IPS-15b (cell line): ENCODE results near the gene TBKBP1.

Experiments
- H3K27me3 ChIP-seq: one replicate; pipeline ENCODE4 v1.6.1; 2013; ENCODE audit warnings: low read length; ENCODE audit not compliant: control insufficient read depth, insufficient read depth
- H3K36me3 ChIP-seq: one replicate; pipeline ENCODE4 v1.6.1; 2013; ENCODE audit warnings: low read length; ENCODE audit not compliant: control insufficient read depth, insufficient read depth
- H3K4me1 ChIP-seq: one replicate; pipeline ENCODE4 v1.6.1; 2013; ENCODE audit warnings: mild to moderate bottlenecking, low read length; ENCODE audit not compliant: control insufficient read depth, insufficient read depth
- H3K4me3 ChIP-seq: one replicate; pipeline ENCODE4 v1.5.1; 2013; ENCODE audit warnings: low read depth, low read length
- H3K9ac ChIP-seq: one replicate; pipeline ENCODE4 v1.6.1; 2013; ENCODE audit warnings: low read depth, mild to moderate bottlenecking, low read length
- H3K9me3 ChIP-seq: one replicate; pipeline ENCODE4 v1.6.1; 2013; ENCODE audit warnings: mild to moderate bottlenecking, low read length; ENCODE audit not compliant: control insufficient read depth, insufficient read depth

TBKBP1 gene, protein sequence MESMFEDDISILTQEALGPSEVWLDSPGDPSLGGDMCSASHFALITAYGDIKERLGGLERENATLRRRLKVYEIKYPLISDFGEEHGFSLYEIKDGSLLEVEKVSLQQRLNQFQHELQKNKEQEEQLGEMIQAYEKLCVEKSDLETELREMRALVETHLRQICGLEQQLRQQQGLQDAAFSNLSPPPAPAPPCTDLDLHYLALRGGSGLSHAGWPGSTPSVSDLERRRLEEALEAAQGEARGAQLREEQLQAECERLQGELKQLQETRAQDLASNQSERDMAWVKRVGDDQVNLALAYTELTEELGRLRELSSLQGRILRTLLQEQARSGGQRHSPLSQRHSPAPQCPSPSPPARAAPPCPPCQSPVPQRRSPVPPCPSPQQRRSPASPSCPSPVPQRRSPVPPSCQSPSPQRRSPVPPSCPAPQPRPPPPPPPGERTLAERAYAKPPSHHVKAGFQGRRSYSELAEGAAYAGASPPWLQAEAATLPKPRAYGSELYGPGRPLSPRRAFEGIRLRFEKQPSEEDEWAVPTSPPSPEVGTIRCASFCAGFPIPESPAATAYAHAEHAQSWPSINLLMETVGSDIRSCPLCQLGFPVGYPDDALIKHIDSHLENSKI

DNA sequence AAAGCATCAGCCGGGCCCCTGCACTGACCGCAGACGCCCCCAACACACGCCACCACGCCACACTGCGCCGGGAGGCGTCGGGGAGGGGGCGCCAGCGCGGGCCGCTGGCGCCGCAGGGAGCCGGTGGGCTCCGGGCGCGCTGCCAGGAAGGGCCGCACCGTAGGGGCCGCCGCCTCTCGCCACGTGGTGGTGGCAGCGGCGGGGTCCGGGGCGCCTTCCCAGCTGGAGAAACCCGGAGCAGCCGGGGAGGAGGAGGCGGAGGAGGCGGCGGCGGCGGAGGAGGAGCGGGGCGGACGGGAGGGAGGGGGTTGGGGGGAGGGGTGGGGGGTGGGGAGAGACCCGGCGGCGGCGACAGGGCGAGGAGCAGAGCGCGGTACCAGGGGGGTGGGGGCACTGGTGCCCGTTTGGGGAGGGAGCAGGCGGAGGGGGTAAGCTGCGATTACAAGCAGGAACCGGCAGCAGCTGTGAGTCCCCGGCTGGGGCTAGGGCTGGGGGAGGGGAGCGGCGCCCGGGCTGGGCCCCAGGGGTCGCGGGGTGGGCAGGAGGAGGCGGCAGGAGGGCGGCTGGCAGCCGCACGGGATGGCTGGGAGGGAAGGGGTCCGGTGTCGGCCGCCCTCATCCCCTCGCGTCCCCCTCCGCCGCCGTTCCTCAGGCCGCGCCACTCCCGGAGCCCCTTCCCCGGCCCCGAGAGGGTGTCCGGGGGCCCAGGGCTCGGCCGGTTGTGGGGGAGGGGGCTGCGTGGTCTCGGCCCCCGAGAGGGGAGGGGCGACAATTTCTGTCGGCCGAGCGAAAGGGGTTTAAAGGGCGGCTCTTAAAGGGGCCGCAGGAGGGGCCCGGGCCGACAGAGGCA is at the start of gene TBKBP1:
TBKBP1 (plus strand) TSS at position 431 of the 850 bp plus-strand sequence. CDS start 1,952 bp downstream, outside the sequence.
- no peaks in the 10 kb centered on the region for H3K9me3 ChIP-seq
- peak within 1 kb of the TSS; percentile 65 for H3K9ac ChIP-seq
- H3K27me3 ChIP-seq, result peaks cover 3% of the 10 kb centered on the region
- H3K36me3 ChIP-seq, result peaks cover 2% of the 10 kb centered on the region
- H3K4me1 ChIP-seq, result peaks cover 18% of the 10 kb centered on the region
- H3K4me3 ChIP-seq, result peak within 1 kb of the TSS; percentile 95

DNA sequence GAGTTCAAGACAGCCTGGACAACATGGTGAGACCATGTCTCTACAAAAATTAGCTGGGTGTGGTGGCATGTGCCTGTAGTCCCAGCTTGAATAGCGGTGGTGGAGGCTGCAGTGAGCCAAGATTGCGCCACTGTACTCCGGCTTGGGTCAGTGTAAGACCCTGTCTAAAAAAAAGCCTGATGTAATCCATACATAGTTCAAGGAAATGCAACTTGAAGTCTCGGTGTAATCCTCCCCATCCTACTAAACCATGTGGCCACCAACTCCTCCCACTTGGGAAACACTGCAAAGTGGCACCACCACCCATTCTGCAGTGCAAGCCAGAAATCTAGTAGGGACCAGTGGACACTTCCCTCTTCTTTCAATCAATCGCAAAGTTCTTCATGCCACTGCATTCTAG is 49.6 kb upstream of the TBKBP1 start:
- H3K9ac ChIP-seq, result no peak overlapping the region
- H3K4me1 ChIP-seq, result no peaks in the 10 kb centered on the region
- H3K36me3 ChIP-seq, result no peaks in the 10 kb centered on the region
- no peak overlapping the region for H3K4me3 ChIP-seq
- no peaks in the 10 kb centered on the region for H3K27me3 ChIP-seq
- no peaks in the 10 kb centered on the region for H3K9me3 ChIP-seq

DNA sequence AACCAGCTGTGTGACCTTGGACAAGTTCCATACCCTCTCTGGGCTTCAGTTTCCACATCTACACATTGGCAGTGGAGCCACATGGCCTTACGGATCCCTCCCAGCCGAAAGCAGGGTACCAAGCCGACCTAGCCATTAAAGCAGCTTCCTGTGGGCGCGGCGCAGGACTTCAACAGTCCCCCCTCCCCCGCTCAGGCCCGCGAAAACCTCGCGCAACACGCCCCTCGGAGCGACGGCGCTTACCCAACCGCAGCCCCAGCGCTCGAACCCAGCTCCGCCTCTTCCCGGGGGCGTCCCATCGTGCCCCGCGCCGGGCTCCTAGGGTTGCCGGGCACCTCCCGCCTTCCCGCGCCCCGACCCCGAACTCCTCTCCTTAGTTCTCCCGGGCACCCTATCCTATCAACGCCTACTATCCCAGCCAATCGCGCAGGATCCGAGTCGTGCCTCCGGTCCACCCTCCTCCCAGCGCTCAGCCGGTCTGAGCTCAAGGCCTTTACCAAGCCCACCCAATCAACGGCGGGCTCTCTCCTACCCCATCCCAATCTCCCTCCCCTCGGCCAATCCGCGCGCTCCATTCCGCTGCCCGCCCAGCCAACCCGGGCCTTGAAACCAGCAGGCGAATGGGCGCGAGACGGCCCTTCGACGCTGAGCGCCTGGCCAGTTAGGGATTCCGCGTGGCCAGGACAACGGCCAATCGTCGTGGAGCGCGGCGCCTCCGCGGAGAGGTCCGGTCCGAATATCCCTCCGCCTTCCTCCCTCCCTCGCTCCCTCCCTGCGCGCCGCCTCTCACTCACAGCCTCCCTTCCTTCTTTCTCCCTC is 44.6 kb upstream of the TBKBP1 start, which contains the start of gene KPNB1:
KPNB1 (plus strand) TSS at position 767 of the 819 bp plus-strand sequence. CDS start 326 bp downstream, outside the sequence.
- Histone ChIP-seq H3K36me3 (peaks cover 21% of the 10 kb centered on the region), H3K4me1 (peaks cover 13% of the 10 kb centered on the region), H3K27me3 (no peaks in the 10 kb centered on the region), H3K9ac (peak within 1 kb of the TSS; percentile 88), H3K4me3 (peak within 1 kb of the TSS; percentile 92), H3K9me3 (no peaks in the 10 kb centered on the region)

DNA sequence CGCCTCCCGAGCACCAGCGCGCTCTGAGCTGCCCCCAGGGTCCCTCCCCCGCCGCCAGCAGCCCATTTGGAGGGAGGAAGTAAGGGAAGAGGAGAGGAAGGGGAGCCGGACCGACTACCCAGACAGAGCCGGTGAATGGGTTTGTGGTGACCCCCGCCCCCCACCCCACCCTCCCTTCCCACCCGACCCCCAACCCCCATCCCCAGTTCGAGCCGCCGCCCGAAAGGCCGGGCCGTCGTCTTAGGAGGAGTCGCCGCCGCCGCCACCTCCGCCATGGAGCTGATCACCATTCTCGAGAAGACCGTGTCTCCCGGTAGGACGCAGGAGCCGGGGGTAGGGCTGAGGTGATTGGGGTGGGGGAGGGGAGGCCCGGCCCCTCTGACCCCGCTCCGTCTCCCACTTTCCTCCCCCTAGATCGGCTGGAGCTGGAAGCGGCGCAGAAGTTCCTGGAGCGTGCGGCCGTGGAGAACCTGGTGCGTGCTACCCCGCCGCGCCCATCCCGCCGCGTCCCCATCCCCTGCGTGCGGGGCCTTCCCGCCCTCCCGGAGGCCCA is 43.9 kb upstream of the TBKBP1 start:
- Histone ChIP-seq H3K9me3 (no peaks in the 10 kb centered on the region), H3K4me1 (peaks cover 13% of the 10 kb centered on the region), H3K4me3 (peak overlapping the region; percentile 92), H3K36me3 (peaks cover 27% of the 10 kb centered on the region), H3K27me3 (no peaks in the 10 kb centered on the region), H3K9ac (peak overlapping the region; percentile 40)

DNA sequence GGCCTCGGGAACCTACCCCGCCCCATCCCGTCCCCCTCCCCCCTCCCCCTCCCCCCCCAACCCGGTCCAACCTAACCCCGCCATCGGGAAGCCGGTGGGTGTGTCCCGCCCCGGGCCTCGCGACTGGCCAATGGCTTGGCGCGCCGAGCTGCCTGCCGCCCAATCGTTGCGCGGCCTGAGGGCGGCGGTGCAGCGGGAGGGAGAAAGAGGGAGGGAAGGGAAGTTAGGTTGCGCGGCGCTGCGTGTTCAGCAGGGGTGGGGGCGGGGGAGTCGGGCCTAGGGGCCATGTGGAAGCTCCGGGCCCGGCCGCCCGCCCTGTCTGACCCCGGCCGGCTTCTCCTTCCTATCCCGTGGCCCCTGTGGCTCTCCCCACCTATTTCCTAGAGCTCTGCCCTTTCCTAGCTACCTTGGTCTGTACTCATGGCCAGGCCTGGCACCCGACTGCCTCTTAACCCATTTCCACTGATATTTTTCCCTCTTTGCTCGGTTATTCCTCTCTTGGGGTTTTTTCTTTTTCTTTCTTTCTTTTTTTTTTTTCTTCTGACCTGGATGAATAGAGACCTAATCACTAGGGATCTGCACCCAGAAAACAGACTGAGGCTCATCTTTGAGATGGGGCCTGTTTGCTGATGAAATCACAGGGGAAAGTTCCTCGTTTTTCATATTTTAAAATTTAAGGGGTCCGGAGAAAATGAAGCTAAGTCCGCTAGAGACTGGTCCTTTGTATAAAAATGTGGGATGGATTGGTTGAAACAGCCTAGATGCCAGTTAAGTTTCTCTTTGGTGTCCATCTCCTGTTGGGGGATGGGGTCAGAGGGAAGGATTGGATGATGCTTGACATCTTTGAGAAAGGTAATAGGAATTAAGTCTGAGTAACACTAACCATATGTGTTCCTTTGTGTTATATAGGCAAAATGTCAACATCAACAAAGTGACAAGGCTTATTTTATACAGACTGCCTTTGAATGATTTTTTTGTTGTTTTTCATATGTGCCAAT is 43.1 kb upstream of the TBKBP1 start:
- H3K4me3 ChIP-seq, result peak overlapping the region; percentile 92
- H3K9ac ChIP-seq, result peak overlapping the region; percentile 80
- no peaks in the 10 kb centered on the region for H3K9me3 ChIP-seq
- no peaks in the 10 kb centered on the region for H3K27me3 ChIP-seq
- H3K4me1 ChIP-seq, result peaks cover 13% of the 10 kb centered on the region
- H3K36me3 ChIP-seq, result peaks cover 28% of the 10 kb centered on the region

DNA sequence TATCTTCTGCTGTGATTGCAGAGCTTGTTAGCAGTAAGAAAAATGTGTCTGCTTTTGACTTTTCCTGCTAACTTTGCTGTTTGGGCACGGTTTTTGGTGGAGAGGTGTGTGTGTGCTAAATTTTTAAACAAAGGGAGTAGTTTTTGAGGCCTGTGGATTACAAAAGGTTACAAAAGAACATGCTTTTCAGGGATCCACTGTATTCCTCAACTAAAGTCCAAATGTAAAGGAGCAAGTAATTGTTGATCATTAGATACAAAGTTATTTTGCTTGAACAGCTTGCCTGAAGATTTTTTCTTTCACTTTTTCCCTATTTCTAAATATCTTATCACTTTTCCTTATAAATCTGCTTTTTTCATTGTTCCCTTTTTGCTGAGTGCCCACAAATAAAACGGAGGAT is 42.3 kb upstream of the TBKBP1 start:
- H3K4me1 ChIP-seq, result peaks cover 13% of the 10 kb centered on the region
- H3K36me3 ChIP-seq, result peaks cover 32% of the 10 kb centered on the region
- no peaks in the 10 kb centered on the region for H3K27me3 ChIP-seq
- no peaks in the 10 kb centered on the region for H3K9me3 ChIP-seq
- H3K4me3 ChIP-seq, result no peak overlapping the region
- no peak overlapping the region for H3K9ac ChIP-seq

DNA sequence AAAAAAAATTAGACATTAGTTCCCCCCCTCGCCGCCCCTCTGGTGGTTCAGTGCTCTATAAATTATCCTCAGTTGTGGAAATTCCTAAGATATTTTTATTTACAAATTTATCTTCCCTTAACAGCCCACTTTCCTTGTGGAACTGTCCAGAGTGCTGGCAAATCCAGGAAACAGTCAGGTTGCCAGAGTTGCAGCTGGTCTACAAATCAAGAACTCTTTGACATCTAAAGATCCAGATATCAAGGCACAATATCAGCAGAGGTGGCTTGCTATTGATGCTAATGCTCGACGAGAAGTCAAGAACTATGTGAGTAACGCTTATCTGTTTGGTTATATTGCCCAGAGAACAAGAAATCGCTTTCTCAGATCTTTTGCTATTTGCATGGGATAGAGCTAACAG is 41.4 kb upstream of the TBKBP1 start:
- Histone ChIP-seq H3K9me3 (no peaks in the 10 kb centered on the region), H3K4me3 (no peak overlapping the region), H3K36me3 (peaks cover 41% of the 10 kb centered on the region), H3K27me3 (no peaks in the 10 kb centered on the region), H3K4me1 (peaks cover 13% of the 10 kb centered on the region), H3K9ac (no peak overlapping the region)

DNA sequence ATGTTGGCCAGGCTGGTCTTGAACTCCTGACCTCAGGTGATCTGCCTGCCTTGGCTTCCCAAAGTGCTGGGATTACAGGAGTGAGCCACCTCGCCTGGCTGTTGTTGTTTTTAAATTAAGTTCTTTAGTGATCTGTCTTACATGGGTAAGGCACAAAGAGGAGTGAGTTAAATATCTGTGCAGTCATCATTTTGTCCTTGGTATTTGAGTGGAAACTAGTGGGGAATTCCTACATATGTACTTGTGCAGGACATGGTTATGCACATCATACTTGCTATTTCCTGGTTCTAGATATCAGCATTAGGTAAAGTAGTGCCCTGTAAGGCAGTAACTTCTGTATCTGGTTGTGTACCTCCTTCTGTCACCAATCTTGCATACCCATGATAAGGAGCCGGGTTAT is 40.5 kb upstream of the TBKBP1 start:
- Histone ChIP-seq H3K4me3 (no peak overlapping the region), H3K27me3 (no peaks in the 10 kb centered on the region), H3K9me3 (no peaks in the 10 kb centered on the region), H3K9ac (no peak overlapping the region), H3K36me3 (peaks cover 50% of the 10 kb centered on the region), H3K4me1 (peaks cover 13% of the 10 kb centered on the region)

DNA sequence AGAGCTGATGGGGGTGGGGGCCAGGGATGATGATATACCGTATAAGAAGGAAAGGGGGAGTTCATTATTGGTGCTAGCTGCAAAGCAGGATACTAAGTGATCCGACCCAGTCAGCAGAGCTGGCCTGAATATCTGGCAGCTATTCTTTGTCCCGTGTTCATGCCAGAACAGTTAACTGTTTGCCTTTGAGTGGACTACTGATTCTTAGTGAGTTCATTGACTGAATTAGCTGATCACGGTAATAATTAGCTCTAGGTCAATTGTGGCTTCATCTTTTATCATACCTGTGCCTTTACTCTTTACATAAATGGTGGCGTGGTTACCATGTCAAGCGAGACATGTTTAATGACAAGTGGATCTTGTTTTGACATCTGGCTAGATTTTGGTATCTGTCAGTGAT is 39.0 kb upstream of the TBKBP1 start:
- Histone ChIP-seq H3K4me3 (no peak overlapping the region), H3K9ac (no peak overlapping the region), H3K27me3 (no peaks in the 10 kb centered on the region), H3K36me3 (peaks cover 59% of the 10 kb centered on the region), H3K4me1 (peaks cover 13% of the 10 kb centered on the region), H3K9me3 (no peaks in the 10 kb centered on the region)

DNA sequence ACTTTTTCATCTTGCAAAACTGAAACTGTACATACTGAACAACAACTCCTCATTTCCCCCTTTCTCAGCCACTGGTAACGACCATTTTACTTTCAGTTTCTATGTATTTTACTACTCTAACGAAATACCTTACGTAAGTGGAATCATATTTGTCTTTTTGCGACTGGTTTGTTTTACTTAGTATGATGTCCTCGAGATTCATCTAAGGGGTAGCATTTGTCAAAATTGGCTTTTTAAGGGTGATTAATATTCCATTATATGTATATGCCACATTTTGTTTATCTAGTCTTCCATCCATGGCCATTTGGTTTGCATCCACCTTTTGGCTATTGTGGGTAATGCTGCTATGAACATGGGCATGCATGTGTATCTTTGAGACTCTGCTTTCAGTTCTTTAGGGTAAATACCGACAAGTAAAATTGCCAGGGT is 33.9 kb upstream of the TBKBP1 start:
- no peak overlapping the region for H3K9ac ChIP-seq
- no peaks in the 10 kb centered on the region for H3K9me3 ChIP-seq
- no peaks in the 10 kb centered on the region for H3K27me3 ChIP-seq

More for the DNA sequence above, 33.9 kb upstream of the TBKBP1 start:
- Histone ChIP-seq H3K36me3 (peaks cover 72% of the 10 kb centered on the region), H3K4me3 (no peak overlapping the region), H3K4me1 (peaks cover 9% of the 10 kb centered on the region)
